Measurements from ENCODE around the gene SLC4A8. TPM values are rescaled to one million over a fixed set of nuclear protein-coding genes. Genes with fewer than 3 reads are reported as not detected.

The SLC4A8 gene
- total RNA-seq, 4 donors from 2014 or later = 0.04 to 0.22 (median 0.15) TPM

DNA sequence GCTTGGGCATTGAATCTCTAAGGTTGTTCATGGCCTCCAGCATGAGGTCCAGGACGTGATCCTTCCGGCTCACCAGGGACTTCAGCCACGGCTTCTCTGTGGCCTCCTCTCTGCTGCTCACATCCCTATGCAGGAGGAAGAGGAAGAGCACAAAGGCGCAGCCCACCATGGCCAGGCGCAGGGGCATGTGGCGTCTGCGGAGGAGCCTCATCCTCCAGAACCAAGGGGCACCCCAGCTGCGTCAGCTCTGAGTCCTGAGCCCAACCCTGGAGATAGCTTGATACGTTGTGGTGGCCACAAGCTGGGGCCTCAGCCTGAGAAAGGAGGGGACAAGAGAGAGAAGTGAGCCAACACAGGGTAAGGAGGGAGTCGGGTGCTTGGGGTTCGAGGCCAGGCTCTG lies 45.1 kb upstream of the SLC4A8 start:
- peaks cover 0 to 16% (median 5%) of the 10 kb centered on the region in 3 donors for H3K4me1 ChIP-seq
- H3K36me3 ChIP-seq = peaks cover 0 to 7% (median 0%) of the 10 kb centered on the region in 3 donors
- no peaks in the 10 kb centered on the region for H3K9me3 ChIP-seq
- no peak overlapping the region for H3K27ac ChIP-seq
- H3K4me3 ChIP-seq = no peak overlapping the region
- peaks cover 0 to 11% (median 0%) of the 10 kb centered on the region in 4 donors for H3K27me3 ChIP-seq
- no peak for TF ChIP-seq POLR2A (IDR thresholded peaks at IDR 0.05)
- TF ChIP-seq, protein P1, sequence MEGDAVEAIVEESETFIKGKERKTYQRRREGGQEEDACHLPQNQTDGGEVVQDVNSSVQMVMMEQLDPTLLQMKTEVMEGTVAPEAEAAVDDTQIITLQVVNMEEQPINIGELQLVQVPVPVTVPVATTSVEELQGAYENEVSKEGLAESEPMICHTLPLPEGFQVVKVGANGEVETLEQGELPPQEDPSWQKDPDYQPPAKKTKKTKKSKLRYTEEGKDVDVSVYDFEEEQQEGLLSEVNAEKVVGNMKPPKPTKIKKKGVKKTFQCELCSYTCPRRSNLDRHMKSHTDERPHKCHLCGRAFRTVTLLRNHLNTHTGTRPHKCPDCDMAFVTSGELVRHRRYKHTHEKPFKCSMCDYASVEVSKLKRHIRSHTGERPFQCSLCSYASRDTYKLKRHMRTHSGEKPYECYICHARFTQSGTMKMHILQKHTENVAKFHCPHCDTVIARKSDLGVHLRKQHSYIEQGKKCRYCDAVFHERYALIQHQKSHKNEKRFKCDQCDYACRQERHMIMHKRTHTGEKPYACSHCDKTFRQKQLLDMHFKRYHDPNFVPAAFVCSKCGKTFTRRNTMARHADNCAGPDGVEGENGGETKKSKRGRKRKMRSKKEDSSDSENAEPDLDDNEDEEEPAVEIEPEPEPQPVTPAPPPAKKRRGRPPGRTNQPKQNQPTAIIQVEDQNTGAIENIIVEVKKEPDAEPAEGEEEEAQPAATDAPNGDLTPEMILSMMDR (IDR thresholded peaks at IDR 0.05) = no peak
- DNase-seq = no peak
- intact Hi-C loops (cut with DNase I) = no loop called here
- 94 to 100% methylated on average over 4 to 7 of the region's 11 CpGs for WGBS, 2 donors

DNA sequence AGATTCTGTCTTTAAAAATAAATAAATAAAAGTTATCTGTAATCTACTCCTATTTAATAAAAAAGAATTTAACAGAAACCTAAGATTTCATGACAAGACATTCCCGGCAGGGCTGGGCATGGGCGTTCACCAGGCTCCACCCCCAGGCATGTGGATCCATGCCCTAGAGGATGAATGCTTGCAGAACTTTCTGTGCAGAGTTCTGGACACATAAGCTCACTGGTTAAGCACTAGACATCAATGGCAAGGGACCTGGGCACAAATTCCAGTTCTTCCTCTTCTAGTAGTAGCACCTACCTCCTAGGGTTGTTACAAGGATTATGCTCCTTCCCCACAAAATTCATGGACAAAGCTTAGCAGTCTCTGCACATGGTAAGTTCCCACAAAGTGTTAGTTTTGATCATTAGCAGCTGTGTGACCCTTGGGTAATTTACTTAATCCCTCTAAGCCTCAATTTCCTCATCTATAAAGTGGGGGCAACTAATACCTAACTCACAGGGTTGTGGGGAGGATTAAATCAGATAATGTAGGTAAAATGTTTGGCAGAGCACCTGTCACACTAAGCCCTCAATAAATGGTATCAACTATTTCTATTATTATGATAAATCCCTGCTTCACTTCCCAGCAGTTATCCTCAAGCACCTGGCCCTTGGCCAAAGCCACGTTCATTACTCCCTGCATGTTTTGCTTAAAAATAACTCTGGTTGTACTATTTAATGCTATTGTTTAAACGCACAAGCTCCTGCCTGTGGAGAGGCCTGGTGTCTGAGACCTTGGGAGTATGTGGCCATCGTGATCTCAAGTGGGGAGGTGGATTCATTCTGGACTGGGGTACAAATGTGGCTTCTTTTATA lies 43.2 kb upstream of the SLC4A8 start:
- H3K36me3 ChIP-seq = peaks cover 0 to 7% (median 0%) of the 10 kb centered on the region in 3 donors
- TF ChIP-seq, protein P1 (IDR thresholded peaks at IDR 0.05) = no peak
- no peak for TF ChIP-seq POLR2A (IDR thresholded peaks at IDR 0.05)
- intact Hi-C loops (cut with DNase I) = no loop called here
- 28 to 29% methylated on average over 5 of the region's 5 CpGs for WGBS, 2 donors
- H3K27ac ChIP-seq = no peak overlapping the region
- H3K4me3 ChIP-seq = no peak overlapping the region
- DNase-seq = no peak
- no peaks in the 10 kb centered on the region for H3K9me3 ChIP-seq
- H3K27me3 ChIP-seq = peaks cover 0 to 11% (median 0%) of the 10 kb centered on the region in 4 donors
- peaks cover 0 to 16% (median 5%) of the 10 kb centered on the region in 3 donors for H3K4me1 ChIP-seq

DNA sequence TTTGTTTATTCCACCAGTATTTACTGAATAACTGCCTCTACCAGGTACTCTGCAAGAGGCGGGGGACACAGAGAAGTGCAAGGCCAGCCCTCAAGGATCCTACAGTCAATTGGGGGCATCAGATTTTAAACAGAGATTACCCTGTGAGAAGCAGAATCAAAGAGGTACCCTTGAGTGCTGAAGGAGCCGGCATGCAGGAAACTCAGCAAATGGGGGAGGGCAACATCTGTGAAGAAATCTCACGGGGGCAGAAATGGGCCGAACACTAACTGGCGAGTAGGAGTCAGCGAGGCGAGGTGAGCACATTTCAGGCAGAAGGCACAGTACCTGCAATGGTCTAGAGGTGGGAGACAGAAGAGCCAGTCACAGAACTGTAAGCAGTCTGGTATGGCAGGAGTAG lies 42.5 kb upstream of the SLC4A8 start:
- H3K36me3 ChIP-seq = no peaks in the 10 kb centered on the region
- peaks cover 0 to 11% (median 0%) of the 10 kb centered on the region in 4 donors for H3K27me3 ChIP-seq
- no peak overlapping the region for H3K4me3 ChIP-seq
- TF ChIP-seq, protein P1 (IDR thresholded peaks at IDR 0.05) = no peak
- TF ChIP-seq POLR2A (IDR thresholded peaks at IDR 0.05) = no peak
- intact Hi-C loops (cut with DNase I) = no loop called here
- peaks cover 0 to 16% (median 5%) of the 10 kb centered on the region in 3 donors for H3K4me1 ChIP-seq
- no peaks in the 10 kb centered on the region for H3K9me3 ChIP-seq
- WGBS, 2 donors = 90 to 93% methylated on average over 7 of the region's 7 CpGs
- no peak overlapping the region for H3K27ac ChIP-seq
- DNase-seq = no peak

DNA sequence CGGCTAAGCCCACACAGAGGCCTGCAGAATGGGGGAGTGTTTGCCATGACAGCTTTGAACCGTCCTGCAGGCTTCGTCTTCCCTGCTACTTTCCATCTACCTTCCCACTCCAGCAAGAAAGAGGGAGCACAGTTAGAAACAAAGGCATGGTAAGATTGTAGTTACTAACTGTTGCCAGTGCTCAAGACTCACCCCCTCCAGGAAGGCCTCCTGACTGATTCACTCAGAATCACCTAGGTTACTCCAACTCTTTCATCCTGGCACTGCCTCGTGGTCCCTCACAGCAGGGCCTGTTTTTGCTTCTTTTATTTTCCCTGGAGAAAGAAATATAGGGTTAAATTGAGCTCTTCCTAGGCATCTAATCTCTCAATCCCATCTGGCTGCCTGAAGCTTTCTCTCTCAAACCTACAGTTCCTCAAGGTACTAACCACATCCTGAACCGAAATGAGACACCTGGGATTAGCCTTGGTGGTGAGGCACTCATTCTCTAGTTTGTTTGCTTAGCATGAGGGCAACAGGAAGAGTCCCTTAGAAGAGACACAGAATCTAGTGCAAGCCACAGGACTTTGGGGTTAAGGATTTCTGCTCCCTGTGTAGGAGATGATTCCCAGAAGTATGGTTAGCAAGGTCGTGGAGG lies 41.2 kb upstream of the SLC4A8 start:
- WGBS, 2 donors = 59 to 79% methylated on average over 6 of the region's 6 CpGs
- H3K27me3 ChIP-seq = peaks cover 0 to 11% (median 0%) of the 10 kb centered on the region in 4 donors
- H3K4me1 ChIP-seq = peaks cover 5 to 25% (median 10%) of the 10 kb centered on the region in 3 donors
- no peaks in the 10 kb centered on the region for H3K9me3 ChIP-seq
- no peaks in the 10 kb centered on the region for H3K36me3 ChIP-seq
- TF ChIP-seq, protein P1 (IDR thresholded peaks at IDR 0.05) = no peak
- no peak for TF ChIP-seq POLR2A (IDR thresholded peaks at IDR 0.05)
- no peak overlapping the region for H3K4me3 ChIP-seq
- DNase-seq = no peak
- H3K27ac ChIP-seq = no peak overlapping the region
- intact Hi-C loops (cut with DNase I) = no loop called here

DNA sequence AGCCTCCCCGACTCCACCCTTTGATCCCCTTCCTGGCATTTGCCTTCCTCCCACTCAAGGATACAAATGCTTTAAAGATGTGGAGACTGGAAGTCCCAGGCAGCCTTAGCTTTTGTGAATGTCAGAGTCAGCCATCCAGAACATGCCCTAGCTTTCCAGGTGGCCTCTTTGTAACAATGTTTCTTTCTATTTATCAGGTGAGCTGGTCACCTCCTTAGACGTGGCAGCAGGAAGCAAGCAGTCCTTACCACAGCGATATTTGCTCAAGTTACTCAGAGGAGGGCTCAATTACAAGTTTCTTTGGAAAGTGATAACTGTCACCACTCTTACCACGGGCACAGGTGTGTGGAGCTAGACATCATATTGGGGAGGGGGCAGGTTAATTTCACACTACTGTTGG lies 38.3 kb upstream of the SLC4A8 start:
- no peak for DNase-seq
- peaks cover 8 to 49% (median 10%) of the 10 kb centered on the region in 3 donors for H3K4me1 ChIP-seq
- H3K36me3 ChIP-seq = no peaks in the 10 kb centered on the region
- 67 to 92% methylated on average over 2 to 4 of the region's 4 CpGs for WGBS, 2 donors
- TF ChIP-seq, protein P1 (IDR thresholded peaks at IDR 0.05) = no peak
- no peak for TF ChIP-seq POLR2A (IDR thresholded peaks at IDR 0.05)
- H3K9me3 ChIP-seq = no peaks in the 10 kb centered on the region
- intact Hi-C loops (cut with DNase I) = no loop called here
- H3K27me3 ChIP-seq = peaks cover 0 to 10% (median 0%) of the 10 kb centered on the region in 4 donors
- H3K27ac ChIP-seq = no peak overlapping the region
- H3K4me3 ChIP-seq = no peak overlapping the region

Measured in esophagus squamous epithelium (tissue), 5 donors.